Neural cell (in vitro differentiated cells): ENCODE data around the gene PKNOX1. TPM values are rescaled to one million over a fixed set of nuclear protein-coding genes. Genes with fewer than 3 reads are reported as not detected.

ENCODE experiments used
- H2AFZ ChIP-seq: fragments of 200-600, 300-800 bp; sonication (generic), shearing (Covaris generic); 2 replicates; pipeline ENCODE4 v1.6.0; 2014; ENCODE audit warnings: low read depth, mild to moderate bottlenecking, antibody characterized with exemption, low read length, moderate library complexity
- H3F3A ChIP-seq: fragments of 200-600 bp; shearing (Covaris generic); 2 replicates; pipeline ENCODE4 v1.6.1; 2016; ENCODE audit warnings: mild to moderate bottlenecking, moderate library complexity, mixed read lengths, antibody characterized with exemption, low read length; ENCODE audit not compliant: insufficient read depth, poor library complexity, severe bottlenecking
- H3K27ac ChIP-seq: fragments of 200-600, 300-800 bp; sonication (generic), shearing (Covaris generic); 2 replicates; pipeline ENCODE4 v1.5.1; 2014; ENCODE audit warnings: mild to moderate bottlenecking, low read length, moderate library complexity
- H3K27me3 ChIP-seq: fragments of 300-800, 200-600 bp; sonication (generic), shearing (Covaris generic); 2 replicates; pipeline ENCODE4 v1.6.0; 2014; ENCODE audit warnings: mild to moderate bottlenecking, low read depth, low read length, moderate library complexity; ENCODE audit not compliant: insufficient read depth
- H3K36me3 ChIP-seq: fragments of 300-800, 200-600 bp; sonication (generic), shearing (Covaris generic); 2 replicates; pipeline ENCODE4 v1.5.1; 2014; ENCODE audit warnings: mild to moderate bottlenecking, antibody characterized with exemption, low read length, moderate library complexity; ENCODE audit not compliant: insufficient read depth
- H3K4me2 ChIP-seq: fragments of 300-800, 200-600 bp; sonication (generic), shearing (Covaris generic); 2 replicates; pipeline ENCODE4 v1.6.0; 2014; ENCODE audit warnings: mild to moderate bottlenecking, low read length
- H3K4me3 ChIP-seq: fragments of 300-800, 200-600 bp; sonication (generic), shearing (Covaris generic); 2 replicates; pipeline ENCODE4 v1.5.1; 2014; ENCODE audit warnings: mild to moderate bottlenecking, low read length, moderate library complexity
- H3K79me2 ChIP-seq: fragments of 200-600 bp; shearing (Covaris generic); replicated peaks from 2 replicates; pipeline ENCODE4 v1.6.0; 2014; ENCODE audit warnings: mild to moderate bottlenecking, low read length, moderate library complexity; ENCODE audit not compliant: insufficient read depth
- H3K9ac ChIP-seq: fragments of 300-800, 200-600 bp; sonication (generic), shearing (Covaris generic); 2 replicates; pipeline ENCODE4 v1.6.1; 2016; ENCODE audit warnings: mild to moderate bottlenecking, low read length, mixed read lengths
- H3K9me2 ChIP-seq: fragments of 200-600 bp; shearing (Covaris generic); 2 replicates; pipeline ENCODE4 v1.6.1; 2016; ENCODE audit warnings: mild to moderate bottlenecking, low read length, mixed read lengths; ENCODE audit not compliant: insufficient read depth
- H3K9me3 ChIP-seq: fragments of 200-600, 300-800 bp; sonication (generic), shearing (Covaris generic); 2 replicates; pipeline ENCODE4 v1.6.1; 2016; ENCODE audit warnings: mild to moderate bottlenecking, mixed run types, low read length, moderate library complexity, mixed read lengths
- H4K20me1 ChIP-seq: fragments of 200-600 bp; shearing (Covaris generic); 2 replicates; pipeline ENCODE4 v1.6.1; 2016; ENCODE audit warnings: mild to moderate bottlenecking, mixed run types; ENCODE audit not compliant: insufficient read depth
- EP300 ChIP-seq: fragments of 450-650 bp; conservative IDR thresholded peaks from 2 replicates; pipeline ENCODE4 v1.6.1; 2014; ENCODE audit warnings: antibody characterized with exemption, mild to moderate bottlenecking, moderate library complexity; ENCODE audit not compliant: poor library complexity, severe bottlenecking
- EZH2 ChIP-seq: fragments of 200-600, 300-800 bp; shearing (Covaris generic), sonication (generic); IDR thresholded peaks from 2 replicates; pipeline ENCODE4 v1.6.1; 2014; ENCODE audit warnings: antibody characterized with exemption, low read length, borderline replicate concordance, mild to moderate bottlenecking; ENCODE audit not compliant: insufficient read depth, poor library complexity, severe bottlenecking
- MXI1 ChIP-seq: fragments of 450-650 bp; conservative IDR thresholded peaks from 2 replicates; pipeline ENCODE4 v1.6.1; 2014; ENCODE audit warnings: antibody characterized with exemption, mild to moderate bottlenecking; ENCODE audit not compliant: poor library complexity, severe bottlenecking
- POLR2AphosphoS5 ChIP-seq: IDR thresholded peaks from 2 replicates; pipeline ENCODE4 v1.6.1; 2012
- RAD21 ChIP-seq: fragments of 450-650 bp; conservative IDR thresholded peaks from 2 replicates; pipeline ENCODE4 v1.6.1; 2014; ENCODE audit warnings: antibody characterized with exemption, mild to moderate bottlenecking, moderate library complexity
- REST ChIP-seq: IDR thresholded peaks from 2 replicates; pipeline ENCODE4 v1.6.1; 2012; ENCODE audit warnings: borderline replicate concordance
- SMC3 ChIP-seq: fragments of 450-650 bp; conservative IDR thresholded peaks from 2 replicates; pipeline ENCODE4 v1.6.1; 2014; ENCODE audit warnings: antibody characterized with exemption, mild to moderate bottlenecking, moderate library complexity; ENCODE audit not compliant: poor library complexity
- TAF1 ChIP-seq: IDR thresholded peaks from 2 replicates; pipeline ENCODE4 v1.6.1; 2012; ENCODE audit warnings: low read depth
- polyA plus RNA-seq: library from polyadenylated mRNA; depleted of rRNA; stranded (reverse); fragments of >200 nt; gene quantifications from 2 replicates; pipeline ENCODE4 v1.2.3, GENCODE V29; 2014
- TF ChIP-seq, protein P1 (sequence below): fragments of 450-650 bp; IDR thresholded peaks from 2 replicates; pipeline ENCODE4 v1.5.1; 2014; ENCODE audit warnings: antibody characterized with exemption, mild to moderate bottlenecking, moderate library complexity; ENCODE audit not compliant: poor library complexity, severe bottlenecking

PKNOX1 gene
- polyA plus RNA-seq, 1 donor from 2014 or later, result 6.9 TPM

DNA sequence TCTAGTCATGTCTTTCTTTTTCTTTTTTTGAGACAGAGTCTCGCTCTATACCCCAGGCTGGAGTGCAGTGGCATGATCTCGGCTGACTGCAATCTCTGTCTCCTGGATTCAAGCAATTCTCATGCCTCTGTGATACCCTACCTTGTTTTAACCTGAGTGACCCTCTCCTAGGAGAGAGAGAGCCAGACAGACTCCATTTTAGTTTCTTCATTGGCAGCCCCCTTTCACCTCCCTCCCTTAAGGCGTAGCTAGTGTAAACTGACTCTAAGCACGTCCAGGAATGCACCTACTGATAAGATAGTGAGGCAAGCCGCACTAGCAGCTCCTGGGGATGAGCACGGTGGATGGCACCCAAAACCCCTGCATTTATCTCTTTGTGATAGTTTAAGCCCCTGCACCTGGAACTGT is 5.2 kb upstream of the PKNOX1 start:
- Histone ChIP-seq H3F3A (no peaks in the 10 kb centered on the region), H3K9ac (no peak overlapping the region), H3K4me3 (no peak overlapping the region), H2AFZ (no peak overlapping the region), H3K9me2 (no peaks in the 10 kb centered on the region), H3K79me2 (no peaks in the 10 kb centered on the region), H3K36me3 (no peaks in the 10 kb centered on the region), H3K27me3 (no peaks in the 10 kb centered on the region), H3K4me2 (no peak overlapping the region), H4K20me1 (no peaks in the 10 kb centered on the region), H3K27ac (no peak overlapping the region), H3K9me3 (no peaks in the 10 kb centered on the region)
- TF ChIP-seq REST (no peak), TAF1 (no peak), SMC3 (no peak), RAD21 (no peak), POLR2AphosphoS5 (no peak), EP300 (no peak), EZH2 (no peak), MXI1 (no peak)
- TF ChIP-seq, protein P1, sequence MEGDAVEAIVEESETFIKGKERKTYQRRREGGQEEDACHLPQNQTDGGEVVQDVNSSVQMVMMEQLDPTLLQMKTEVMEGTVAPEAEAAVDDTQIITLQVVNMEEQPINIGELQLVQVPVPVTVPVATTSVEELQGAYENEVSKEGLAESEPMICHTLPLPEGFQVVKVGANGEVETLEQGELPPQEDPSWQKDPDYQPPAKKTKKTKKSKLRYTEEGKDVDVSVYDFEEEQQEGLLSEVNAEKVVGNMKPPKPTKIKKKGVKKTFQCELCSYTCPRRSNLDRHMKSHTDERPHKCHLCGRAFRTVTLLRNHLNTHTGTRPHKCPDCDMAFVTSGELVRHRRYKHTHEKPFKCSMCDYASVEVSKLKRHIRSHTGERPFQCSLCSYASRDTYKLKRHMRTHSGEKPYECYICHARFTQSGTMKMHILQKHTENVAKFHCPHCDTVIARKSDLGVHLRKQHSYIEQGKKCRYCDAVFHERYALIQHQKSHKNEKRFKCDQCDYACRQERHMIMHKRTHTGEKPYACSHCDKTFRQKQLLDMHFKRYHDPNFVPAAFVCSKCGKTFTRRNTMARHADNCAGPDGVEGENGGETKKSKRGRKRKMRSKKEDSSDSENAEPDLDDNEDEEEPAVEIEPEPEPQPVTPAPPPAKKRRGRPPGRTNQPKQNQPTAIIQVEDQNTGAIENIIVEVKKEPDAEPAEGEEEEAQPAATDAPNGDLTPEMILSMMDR, result no peak

- Histone ChIP-seq H3K27ac (no peak overlapping the region), H3F3A (no peaks in the 10 kb centered on the region), H3K27me3 (no peaks in the 10 kb centered on the region), H3K36me3 (no peaks in the 10 kb centered on the region), H2AFZ (no peak overlapping the region), H3K79me2 (peaks cover 3% of the 10 kb centered on the region), H3K4me2 (no peak overlapping the region), H3K4me3 (no peak overlapping the region), H3K9me2 (no peaks in the 10 kb centered on the region), H3K9me3 (no peaks in the 10 kb centered on the region), H3K9ac (no peak overlapping the region), H4K20me1 (no peaks in the 10 kb centered on the region)
- TF ChIP-seq REST, result no peak
- TF ChIP-seq POLR2AphosphoS5, result no peak
- TF ChIP-seq SMC3, result no peak
- TF ChIP-seq, protein P1, result no peak
- no peak for TF ChIP-seq RAD21
- TF ChIP-seq TAF1, result no peak
- TF ChIP-seq MXI1, result no peak
- TF ChIP-seq EZH2, result no peak
- no peak for TF ChIP-seq EP300
Observed at GRCh38 chr21:42970946-42971653, 3.3 kb upstream of the PKNOX1 start.
